Measurements from ENCODE around the gene USP9Y.
"Not testable (repeated sequence)": the region's sequence is repeated elsewhere in the genome, so short reads cannot be mapped to it uniquely, and the experiment has no call there.

USP9Y gene, protein sequence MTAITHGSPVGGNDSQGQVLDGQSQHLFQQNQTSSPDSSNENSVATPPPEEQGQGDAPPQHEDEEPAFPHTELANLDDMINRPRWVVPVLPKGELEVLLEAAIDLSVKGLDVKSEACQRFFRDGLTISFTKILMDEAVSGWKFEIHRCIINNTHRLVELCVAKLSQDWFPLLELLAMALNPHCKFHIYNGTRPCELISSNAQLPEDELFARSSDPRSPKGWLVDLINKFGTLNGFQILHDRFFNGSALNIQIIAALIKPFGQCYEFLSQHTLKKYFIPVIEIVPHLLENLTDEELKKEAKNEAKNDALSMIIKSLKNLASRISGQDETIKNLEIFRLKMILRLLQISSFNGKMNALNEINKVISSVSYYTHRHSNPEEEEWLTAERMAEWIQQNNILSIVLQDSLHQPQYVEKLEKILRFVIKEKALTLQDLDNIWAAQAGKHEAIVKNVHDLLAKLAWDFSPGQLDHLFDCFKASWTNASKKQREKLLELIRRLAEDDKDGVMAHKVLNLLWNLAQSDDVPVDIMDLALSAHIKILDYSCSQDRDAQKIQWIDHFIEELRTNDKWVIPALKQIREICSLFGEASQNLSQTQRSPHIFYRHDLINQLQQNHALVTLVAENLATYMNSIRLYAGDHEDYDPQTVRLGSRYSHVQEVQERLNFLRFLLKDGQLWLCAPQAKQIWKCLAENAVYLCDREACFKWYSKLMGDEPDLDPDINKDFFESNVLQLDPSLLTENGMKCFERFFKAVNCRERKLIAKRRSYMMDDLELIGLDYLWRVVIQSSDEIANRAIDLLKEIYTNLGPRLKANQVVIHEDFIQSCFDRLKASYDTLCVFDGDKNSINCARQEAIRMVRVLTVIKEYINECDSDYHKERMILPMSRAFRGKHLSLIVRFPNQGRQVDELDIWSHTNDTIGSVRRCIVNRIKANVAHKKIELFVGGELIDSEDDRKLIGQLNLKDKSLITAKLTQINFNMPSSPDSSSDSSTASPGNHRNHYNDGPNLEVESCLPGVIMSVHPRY (N-terminal part only)

DNA sequence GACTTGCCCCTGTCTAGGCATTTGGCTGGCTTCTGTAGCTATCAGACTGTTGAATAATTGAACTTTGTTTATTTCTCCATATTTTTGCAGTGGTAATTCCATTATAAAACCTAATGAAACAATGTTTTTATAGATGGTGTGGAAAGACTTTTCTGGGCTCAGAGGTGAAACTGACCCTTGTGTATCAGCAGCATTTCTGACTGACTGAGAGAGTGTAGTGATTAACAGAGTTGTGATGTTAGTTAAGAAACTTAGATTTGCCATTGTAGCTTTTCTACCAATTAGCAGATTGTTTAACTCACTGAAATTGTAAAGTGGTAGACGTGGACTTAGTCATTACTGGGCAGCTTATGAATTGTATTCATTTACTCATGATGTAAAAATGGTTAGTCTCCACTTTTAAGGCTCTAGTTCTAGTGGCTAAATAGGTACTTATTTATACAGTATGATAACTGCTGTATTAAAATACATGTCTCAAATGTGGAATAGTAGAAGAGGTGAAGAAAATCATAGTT, at the start of gene USP9Y:
TSS of gene USP9Y (plus strand) at position 51 of the 515 bp plus-strand sequence. CDS start 8,217 bp downstream, outside the sequence.
- no peak for DNase-seq (ENCODE audit: extremely low read depth in 1 of 2, low read depth in 1 of 2)

DNA sequence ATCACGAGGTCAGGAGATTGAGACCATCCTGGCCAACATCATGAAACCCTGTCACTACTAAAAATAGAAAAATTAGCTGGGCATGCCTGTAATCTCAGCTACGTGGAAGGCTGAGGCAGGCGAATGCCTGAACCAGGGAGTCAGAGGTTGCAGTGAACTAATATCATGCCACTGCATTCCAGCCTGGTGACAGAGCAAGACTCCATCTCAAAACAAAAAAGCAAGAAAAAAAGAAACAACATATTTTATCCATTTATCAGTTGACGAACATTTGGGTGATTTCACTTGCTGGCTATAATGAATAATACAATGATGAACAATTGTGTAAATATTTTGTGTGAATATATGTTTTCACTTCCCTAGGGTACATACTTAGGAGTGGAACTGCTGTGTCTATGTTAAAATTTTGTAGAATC, 49.4 kb upstream of the USP9Y start:
- no peak for DNase-seq (ENCODE audit: extremely low read depth in 1 of 2, low read depth in 1 of 2)

DNA sequence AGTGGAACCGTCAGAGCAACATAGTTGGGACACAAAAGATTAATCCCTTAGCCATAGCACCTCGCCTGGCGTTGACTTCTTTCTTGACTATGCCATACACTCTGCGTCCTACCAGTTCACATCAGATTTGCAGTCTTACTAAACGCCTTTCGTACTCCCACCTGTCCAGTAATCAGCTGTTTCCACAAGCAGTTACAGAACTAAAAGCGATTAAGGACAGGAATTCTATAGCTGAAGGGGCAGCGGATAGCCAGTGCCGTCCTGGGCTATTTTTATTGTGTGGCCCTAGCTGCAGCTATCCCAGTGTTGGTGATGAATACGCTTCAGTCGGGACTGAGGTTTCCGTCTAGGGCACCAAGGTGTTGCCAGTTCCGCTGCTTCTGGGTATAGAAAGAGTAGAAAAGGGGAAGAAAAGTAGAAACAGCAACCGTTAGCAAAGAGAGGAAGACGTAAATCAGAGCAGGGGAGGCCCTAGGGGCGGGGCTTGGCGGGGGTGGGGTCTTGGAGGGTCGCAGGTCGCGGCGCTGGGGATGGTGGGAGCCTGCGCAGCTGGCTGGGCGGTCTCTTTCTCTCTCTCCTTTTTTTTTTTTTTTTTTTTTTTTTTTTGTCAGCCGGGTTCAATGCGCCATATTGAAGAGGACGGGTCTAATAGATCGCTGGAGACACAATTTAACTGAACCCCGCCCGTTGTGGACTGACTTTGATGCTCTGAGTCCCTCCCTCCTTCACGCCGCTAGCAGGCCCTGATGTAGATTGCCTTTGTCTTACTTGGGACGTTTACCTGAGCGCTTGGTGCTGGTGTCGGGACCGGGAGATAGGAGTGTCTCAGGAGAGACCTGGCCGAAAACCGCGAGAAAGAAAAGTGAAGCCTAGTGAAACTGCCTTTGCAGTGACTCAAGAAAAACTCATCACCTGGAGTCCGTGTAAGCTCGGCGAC, 39.0 kb upstream of the USP9Y start:
- peak in 1 of 2 donors; percentile 63 for DNase-seq (ENCODE audit: extremely low read depth in 1 of 2, low read depth in 1 of 2)

DNA sequence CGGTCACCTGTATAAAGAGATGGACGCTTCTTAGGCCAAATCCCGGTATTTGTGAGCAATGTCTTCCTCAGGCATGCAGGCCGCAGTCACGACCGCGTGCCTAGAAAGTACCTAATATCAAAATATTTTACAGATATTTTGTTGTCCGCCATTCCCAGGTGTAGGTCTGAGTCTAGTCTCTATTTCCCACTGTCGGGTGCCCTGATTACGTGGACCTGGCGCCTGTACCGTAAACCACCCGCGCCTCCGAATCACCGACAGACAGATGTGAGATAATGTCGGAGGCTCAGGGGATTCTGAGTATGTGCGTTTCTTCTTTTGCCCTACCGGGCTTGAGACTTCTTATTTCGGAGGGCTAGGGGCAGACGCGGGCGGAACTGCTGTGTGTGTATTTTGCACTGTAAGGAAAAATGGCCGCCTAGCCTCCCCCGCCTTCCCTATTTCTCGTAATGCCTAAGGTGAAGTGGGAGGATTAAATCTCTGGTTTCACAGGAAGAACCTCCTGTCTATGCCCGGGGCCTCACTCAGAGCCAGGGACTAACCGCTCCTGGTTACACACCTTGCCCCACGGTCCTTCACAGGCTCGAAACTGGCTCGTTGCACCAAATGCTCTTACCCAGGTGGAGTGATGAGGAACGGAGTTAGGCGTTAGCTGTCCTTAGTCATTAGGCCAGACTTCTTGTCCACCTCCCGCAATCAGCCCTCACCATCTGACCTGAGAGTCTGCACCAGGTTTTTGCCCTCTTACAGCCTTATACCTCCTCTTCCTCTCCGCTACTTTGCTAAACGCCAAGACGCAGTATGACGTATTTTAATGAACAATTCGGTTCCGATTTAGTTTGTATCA, 38.1 kb upstream of the USP9Y start:
- DNase-seq (ENCODE audit: extremely low read depth in 1 of 2, low read depth in 1 of 2): peak in 1 of 2 donors; percentile 37

DNA sequence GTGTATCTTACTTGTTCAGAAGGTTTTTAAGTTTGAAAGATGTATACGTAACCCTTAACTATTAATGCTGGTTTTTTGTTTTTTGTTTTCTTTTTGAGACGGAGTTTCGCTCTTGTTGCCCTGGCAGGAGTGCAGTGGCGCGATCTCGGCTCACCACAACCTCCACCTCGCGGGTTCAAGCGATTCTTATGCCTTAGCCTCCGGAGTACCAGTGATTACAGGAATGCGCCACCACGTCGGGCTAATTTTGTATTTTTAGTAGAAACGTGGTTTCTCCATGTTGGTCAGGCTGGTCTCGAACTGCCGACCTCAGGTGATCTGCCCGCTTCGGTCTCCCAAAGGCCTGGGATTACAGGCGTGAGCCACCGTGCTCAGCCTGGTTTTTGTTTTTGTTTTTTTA, 37.2 kb upstream of the USP9Y start:
- not testable (repeated sequence) for DNase-seq (ENCODE audit: extremely low read depth in 1 of 2, low read depth in 1 of 2)

DNA sequence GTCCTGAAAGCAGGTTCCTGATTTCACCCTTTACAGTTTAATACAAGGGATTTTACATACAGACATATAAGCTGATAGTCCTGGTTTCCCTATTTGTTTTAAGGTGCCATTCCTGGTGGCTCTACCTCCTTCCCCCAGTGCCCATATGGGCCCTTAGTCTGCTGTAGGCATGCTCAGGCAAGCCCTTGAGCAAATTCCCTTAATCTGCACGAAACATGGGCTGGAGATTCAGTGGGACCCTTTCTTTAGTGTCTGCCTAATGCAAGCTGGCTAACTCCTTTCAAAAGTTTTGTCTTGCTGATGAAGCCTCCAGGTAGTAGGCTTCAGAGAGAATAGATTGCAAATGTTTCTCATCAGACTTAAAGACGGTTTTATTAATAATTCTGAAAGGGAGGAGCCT, 22.9 kb upstream of the USP9Y start:
- DNase-seq (ENCODE audit: extremely low read depth in 1 of 2, low read depth in 1 of 2): no peak

DNA sequence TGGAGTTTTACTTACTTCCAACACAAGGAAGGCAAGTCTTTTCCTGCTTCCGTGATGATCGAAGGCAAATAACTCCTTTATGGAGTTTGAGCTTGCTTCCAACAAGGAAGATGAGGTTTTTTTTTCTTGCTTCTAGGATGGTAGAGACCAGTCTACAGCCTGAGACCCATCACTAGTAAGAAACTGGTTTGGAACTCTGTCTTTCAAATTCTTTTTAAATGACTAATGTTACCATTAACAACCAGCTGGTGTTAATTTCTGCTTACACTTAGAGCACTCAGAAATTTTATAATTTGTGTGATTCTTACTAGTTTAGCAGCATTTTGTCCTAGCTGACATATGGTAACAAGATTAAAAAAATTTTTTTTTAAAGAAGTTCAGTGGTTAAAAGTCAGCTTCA, 19.5 kb upstream of the USP9Y start:
- no peak for DNase-seq (ENCODE audit: extremely low read depth in 1 of 2, low read depth in 1 of 2)

DNA sequence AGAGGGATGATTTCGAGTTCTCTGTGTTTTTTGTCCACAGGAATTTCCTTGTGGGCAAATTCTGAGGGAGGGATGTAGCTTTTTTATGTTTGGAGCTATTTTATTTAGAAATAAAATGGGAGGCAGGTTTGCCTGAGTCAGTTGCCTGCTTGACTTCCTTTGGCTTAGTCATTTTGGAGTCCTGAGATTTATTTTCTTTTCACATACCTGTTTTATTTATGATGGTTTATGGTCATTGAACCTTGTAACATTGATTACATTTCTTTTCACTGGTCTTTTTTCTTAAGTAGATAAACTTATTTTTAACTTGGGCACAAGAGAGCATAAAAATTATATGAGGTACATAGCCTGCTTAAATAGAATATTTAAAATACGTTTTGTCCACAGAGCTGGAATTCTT, 12.7 kb upstream of the USP9Y start:
- no peak for DNase-seq (ENCODE audit: extremely low read depth in 1 of 2, low read depth in 1 of 2)

DNA sequence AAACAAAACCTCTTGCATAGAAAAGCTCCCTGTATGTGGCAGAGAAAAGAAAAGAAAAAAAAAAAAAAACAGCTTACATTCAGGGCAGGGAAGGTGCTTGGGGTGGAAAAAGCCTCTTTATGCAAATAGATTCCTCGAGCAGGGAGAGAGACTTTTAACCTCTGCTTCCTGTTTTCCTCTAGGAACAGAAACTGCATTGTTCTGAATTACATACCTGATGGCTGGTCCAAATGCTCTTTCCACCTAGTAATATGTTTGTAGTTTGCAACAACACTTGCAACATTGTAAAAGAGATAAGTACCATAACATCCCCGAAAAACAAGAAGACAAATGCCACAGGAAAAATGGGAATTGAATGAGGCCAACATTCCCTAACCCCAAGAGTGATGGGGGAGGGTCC, 944 bp upstream of the USP9Y start:
- no peak for DNase-seq (ENCODE audit: extremely low read depth in 1 of 2, low read depth in 1 of 2)

DNA sequence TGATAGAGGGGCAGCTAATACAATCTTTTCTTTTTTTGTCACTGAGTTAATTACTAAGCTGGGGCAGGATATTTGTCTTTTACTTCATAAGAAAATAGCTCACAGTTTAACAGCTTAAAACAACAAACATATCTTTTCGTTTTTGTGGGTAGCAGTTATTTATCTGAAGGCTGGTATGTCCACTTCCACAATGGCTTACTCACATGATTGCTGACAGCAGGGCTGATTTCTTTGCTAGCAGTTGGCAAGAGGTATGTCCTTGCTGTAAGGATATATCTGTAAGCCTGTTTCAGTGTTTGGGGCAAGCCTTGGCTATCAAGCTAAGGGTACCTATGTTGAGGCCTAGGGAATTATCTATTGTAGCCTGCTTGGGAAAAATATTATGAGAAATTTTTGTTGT, 1.1 kb downstream of the USP9Y start:
- DNase-seq (ENCODE audit: extremely low read depth in 1 of 2, low read depth in 1 of 2): no peak

DNA sequence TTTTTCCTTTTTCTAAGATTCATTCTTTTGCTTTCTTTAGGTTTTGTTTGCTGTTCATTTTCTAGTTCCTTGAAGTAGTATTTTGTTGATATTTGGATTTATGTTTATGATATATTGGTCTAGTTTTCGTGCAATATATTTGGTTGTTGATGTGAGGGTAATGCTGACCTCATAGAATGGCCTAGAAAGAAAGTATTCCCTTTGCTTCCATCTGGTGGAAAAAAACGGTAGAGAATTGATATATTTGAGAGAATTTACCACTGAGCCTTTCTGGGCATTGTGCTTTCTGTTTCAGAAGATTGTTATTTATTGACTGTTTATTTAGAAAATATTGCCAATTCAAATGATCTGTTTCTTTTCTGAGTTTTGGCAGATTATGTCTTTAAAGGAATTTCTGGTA, 9.4 kb downstream of the USP9Y start:
- DNase-seq (ENCODE audit: extremely low read depth in 1 of 2, low read depth in 1 of 2): no peak

DNA sequence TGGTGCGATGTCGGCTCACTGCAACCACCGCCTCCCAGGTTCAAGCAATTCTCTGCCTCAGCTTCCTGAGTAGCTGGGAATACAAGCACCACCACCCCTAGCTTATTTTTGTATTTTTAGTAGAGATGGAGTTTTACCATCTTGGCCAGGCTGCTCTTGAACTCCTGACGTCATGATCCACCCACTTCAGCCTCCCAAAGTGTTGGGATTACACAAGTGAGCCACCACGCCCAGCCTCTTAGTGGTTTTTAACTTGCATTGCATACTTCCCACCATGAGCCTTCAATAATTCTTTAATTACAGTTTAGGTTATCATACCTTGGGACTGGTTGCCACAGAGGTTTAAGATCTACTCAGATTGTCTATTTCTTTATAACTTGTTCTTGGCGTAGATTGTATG, 14.3 kb downstream of the USP9Y start:
- no peak for DNase-seq (ENCODE audit: extremely low read depth in 1 of 2, low read depth in 1 of 2)

DNA sequence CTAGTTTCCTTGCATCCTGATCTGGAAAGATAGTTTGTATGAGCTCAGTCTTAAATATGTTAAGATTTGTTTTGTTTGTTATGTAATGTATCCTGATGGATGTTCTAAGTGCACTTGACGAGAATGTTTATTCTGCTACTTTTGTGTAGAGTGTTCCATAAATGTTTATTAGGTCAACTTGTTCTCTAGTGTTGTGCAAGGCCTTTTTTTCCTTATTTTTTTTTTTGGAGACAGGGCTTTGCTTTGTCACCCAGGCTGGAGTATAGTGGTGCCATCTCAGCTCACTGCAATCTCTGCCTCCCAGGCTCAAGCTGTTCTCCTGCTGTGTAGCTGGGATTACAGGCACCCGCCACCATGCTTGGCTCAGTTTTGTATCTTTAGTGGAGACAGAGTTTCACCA, 28.7 kb downstream of the USP9Y start:
- DNase-seq (ENCODE audit: extremely low read depth in 1 of 2, low read depth in 1 of 2): no peak

DNA sequence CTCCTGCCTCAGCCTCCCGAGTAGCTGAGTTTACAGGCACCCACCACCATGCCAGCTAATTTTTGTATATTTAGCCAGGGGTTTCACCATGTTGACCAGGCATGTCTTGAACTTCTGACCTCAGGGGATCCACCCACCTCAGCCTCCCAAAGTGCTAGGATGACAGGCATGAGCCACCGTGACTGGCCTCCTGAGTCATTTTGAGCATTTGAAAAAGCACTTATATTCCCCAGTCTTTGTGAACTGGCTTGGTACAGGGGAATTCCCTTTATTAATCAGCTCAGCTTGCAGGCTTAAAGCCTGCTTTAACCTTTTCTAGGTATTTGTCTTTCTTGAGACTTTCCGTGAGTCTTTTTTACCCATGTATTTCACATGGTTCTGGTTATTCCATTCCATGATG, 32.6 kb downstream of the USP9Y start:
- DNase-seq (ENCODE audit: extremely low read depth in 1 of 2, low read depth in 1 of 2): peak in 1 of 2 donors; percentile 51

DNA sequence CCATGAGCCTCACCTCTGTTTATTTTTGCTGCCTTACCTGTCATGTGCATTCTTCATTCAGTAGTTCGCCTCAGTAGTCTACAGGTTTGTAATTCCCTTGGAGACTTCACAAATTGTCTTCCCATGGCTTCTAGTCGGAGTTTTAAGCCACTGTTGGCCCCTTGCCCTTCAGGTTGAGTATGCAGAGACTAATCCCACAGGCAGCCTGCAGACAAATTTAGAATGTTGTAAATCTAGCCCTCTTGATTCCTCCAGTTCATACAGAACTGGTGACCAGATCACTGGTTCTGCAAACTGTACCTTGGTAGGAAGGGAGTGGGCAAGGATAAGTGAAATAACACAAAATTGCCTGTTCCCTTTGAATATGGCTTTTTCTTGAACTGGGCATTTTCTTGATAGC, 33.0 kb downstream of the USP9Y start:
- DNase-seq (ENCODE audit: extremely low read depth in 1 of 2, low read depth in 1 of 2): no peak

DNA sequence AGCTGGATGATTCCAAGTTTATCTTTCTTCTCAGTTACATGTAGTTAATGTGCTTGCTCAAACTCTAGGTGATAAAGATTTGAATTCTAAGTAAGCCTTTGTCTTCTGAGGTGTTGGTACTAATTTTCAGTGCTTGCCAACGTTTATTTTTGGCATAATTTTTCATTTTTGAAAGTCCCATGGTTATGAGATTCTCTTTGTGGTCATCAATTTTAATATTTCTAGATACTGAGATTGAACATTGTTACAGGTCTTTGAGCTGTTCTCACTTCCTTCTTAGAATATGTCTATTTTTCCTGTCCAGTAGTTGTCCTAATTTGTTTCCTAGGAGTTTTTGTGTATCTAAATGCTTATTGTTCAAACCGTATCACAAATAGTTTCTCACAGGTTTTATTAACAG, 40.4 kb downstream of the USP9Y start:
- no peak for DNase-seq (ENCODE audit: extremely low read depth in 1 of 2, low read depth in 1 of 2)

DNA sequence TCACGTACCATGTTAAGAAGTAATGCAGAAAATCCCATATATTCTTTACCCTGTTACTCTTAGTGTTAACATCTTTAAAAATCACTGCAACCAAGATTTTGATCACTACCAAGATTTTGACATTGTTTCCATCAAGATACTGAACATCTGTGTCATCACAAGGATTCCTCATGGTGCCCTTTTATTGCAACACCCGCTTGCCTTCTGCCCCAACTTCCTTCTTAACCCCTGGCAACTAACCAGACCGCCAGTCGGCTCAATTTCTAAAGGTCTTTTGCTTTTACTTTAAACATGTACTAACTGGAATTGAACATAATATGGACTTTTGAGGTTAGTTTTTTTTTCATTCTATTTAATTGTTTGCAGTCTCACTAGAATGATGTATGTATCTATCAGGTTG, 41.7 kb downstream of the USP9Y start:
- no peak for DNase-seq (ENCODE audit: extremely low read depth in 1 of 2, low read depth in 1 of 2)

DNA sequence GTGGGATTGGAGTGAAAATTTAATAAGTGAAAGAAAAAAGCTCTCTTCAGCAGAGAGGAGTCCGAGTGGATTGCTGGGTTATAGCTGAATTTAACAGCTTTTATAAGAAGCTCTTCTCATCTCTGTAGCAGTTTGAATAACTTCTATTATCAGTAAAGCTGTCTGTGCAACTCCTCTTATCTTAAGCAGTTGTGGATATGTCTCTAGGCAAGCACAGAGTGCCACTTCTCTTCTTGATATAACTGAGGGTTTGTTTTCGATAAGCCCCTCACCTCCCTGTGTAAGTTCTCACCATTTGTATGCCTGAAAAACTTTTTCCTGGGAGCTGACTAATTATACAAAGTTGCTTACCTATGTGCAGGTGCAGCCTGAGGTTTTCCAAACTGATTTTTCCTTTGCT, 43.1 kb downstream of the USP9Y start:
- no peak for DNase-seq (ENCODE audit: extremely low read depth in 1 of 2, low read depth in 1 of 2)

DNA sequence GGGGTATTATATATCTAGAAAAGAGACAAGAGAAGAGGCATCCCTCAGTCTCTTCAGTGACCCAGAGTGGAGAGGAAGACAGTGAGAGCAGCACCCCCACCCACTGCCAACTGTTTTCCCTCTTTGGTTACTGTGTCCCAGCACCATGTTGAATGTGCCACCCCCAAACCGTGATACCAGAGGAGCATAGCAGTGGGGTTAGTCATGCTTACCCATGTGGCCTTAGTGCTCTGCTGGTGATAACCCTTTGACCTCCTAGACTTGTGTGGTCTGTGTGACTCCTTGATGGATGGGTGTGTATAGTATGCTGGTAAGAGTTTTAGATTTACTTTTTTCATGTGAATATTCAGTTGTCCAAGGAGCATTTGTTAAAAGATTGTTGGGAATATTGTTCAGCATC, 48.3 kb downstream of the USP9Y start:
- DNase-seq (ENCODE audit: extremely low read depth in 1 of 2, low read depth in 1 of 2): no peak

All from stimulated activated CD8-positive, alpha-beta memory T cell treated with anti-CD3 and anti-CD28 coated beads, Interleukin-7, amount 100 ng/mL, for 48 hours (primary cell).